ENCODE results near the gene FAM162A. TPM values are rescaled to one million over a fixed set of nuclear protein-coding genes. Genes with fewer than 3 reads are reported as not detected.

The FAM162A gene
- total and polyA plus RNA-seq, 2 donors (not counting 3 experiments of a cell fraction or from before 2014, with no cell fraction given) = 12.6 to 23.4 TPM

DNA sequence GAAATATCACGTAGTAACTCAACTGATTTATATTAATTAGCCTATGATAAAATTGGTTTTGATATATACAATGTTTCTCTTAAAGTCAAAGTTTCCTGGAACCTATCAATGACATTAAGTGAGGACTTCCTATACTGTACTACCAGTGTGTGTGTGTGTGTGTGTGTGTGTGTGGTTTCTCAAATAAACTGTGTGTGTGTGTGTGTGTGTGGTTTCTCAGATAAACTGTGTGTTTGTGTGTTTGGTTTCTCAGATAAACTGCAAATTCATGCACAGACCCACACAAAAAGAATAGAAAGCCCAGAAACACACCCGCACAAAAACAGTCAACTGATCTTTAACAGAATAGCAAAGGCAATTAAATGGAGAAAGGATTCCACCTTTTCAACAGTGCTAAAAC lies 46.4 kb downstream of the FAM162A start:
- Histone ChIP-seq H2AFZ (ENCODE audit: low read depth, low read length) (no peak overlapping the region), H3K27me3 (ENCODE audit: control insufficient read depth in 2 of 2, insufficient read depth in 2 of 2, low read length in 2 of 2) (no peaks in the 10 kb centered on the region), H3K79me2 (ENCODE audit: control insufficient read depth, insufficient read depth, low read length) (no peaks in the 10 kb centered on the region), H3K36me3 (ENCODE audit: control insufficient read depth in 2 of 2, extremely low read depth in 1 of 2, insufficient read depth in 2 of 2, low read length in 2 of 2) (peaks cover 10 to 15% of the 10 kb centered on the region in 2 experiments), H3K9me1 (replicated peaks; ENCODE audit: control insufficient read depth, extremely low read depth, insufficient read depth, low read length) (no peaks in the 10 kb centered on the region), H3K4me3 (replicated peaks in 1 of 3; ENCODE audit: insufficient read depth in 1 of 3, low read depth in 1 of 3, low read length in 3 of 3) (no peak overlapping the region), H3K9ac (replicated peaks; ENCODE audit: extremely low read depth, insufficient read depth, low read length) (no peak overlapping the region), H3K4me2 (ENCODE audit: insufficient read depth, low read length) (no peak overlapping the region), H3K4me1 (ENCODE audit: control insufficient read depth, extremely low read depth, insufficient read depth, low read length) (no peaks in the 10 kb centered on the region), H3K27ac (ENCODE audit: insufficient read depth, low read depth, low read length) (no peak overlapping the region), H4K20me1 (replicated peaks; ENCODE audit: control insufficient read depth, extremely low read depth, insufficient read depth, low read length) (no peaks in the 10 kb centered on the region), H3K9me3 (replicated peaks; ENCODE audit: control insufficient read depth, insufficient read depth, low read length) (no peaks in the 10 kb centered on the region)
- TF ChIP-seq JUN (IDR thresholded peaks at IDR 0.05; ENCODE audit: borderline replicate concordance, insufficient read depth, insufficient read length, low read depth) = no peak
- no peak for TF ChIP-seq POLR2AphosphoS5 (IDR thresholded peaks at IDR 0.05; ENCODE audit: insufficient read depth, low read depth, low read length)
- intact Hi-C loops (cut with micrococcal nuclease) = no loop called here
- DNase-seq (ENCODE audit: low read depth, low spot score) (no peak), FAIRE-seq (no peak)
- dilution Hi-C loops (cut with MboI; ENCODE audit: extremely low pct_ligation_motif_present, low sequenced_read_pairs) = no loop called here
- ChIA-PET POLR2A (no interaction called here), CTCF (interaction anchor here (1.2 kb wide), 1 partner anchor 37 kb away, joined by 6 read pairs; no protein-coding TSS in a partner anchor)
- no TSS peak for BruUV-seq (replicated peaks)

DNA sequence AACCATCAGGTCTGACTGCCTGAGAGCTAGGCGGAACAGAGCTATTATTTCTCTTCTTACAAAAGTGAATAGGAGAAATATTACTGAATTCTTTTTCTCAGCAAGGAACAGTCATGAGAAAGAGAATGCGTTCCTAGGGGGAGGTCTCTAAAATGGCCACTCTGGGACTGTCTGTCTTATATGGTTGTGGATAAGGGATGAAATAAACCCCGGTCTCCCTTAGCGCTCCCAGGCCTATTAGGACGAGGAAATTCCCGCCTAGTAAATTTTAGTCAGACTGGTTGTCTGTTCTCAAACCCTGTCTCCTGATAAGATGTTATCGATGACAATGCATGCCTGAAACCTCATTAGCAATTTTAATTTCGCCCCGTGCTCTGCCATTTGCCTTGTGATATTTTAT lies 52.0 kb downstream of the FAM162A start:
- no peaks in the 10 kb centered on the region for H3K9me3 ChIP-seq (replicated peaks; ENCODE audit: control insufficient read depth, insufficient read depth, low read length)
- no peak for FAIRE-seq
- no peak overlapping the region for H3K9ac ChIP-seq (replicated peaks; ENCODE audit: extremely low read depth, insufficient read depth, low read length)
- ChIA-PET CTCF (no interaction called here), POLR2A (no interaction called here)
- H2AFZ ChIP-seq (ENCODE audit: low read depth, low read length) = no peak overlapping the region
- no TSS peak for BruUV-seq (replicated peaks)
- peaks cover 12 to 16% of the 10 kb centered on the region in 2 experiments for H3K36me3 ChIP-seq (ENCODE audit: control insufficient read depth in 2 of 2, extremely low read depth in 1 of 2, insufficient read depth in 2 of 2, low read length in 2 of 2)
- no peak for DNase-seq (ENCODE audit: low read depth, low spot score)
- H4K20me1 ChIP-seq (replicated peaks; ENCODE audit: control insufficient read depth, extremely low read depth, insufficient read depth, low read length) = no peaks in the 10 kb centered on the region
- no peak overlapping the region for H3K4me3 ChIP-seq (replicated peaks in 1 of 3; ENCODE audit: insufficient read depth in 1 of 3, low read depth in 1 of 3, low read length in 3 of 3)
- dilution Hi-C loops (cut with MboI; ENCODE audit: extremely low pct_ligation_motif_present, low sequenced_read_pairs) = no loop called here
- H3K27ac ChIP-seq (ENCODE audit: insufficient read depth, low read depth, low read length) = no peak overlapping the region
- peaks cover 3% of the 10 kb centered on the region for H3K79me2 ChIP-seq (ENCODE audit: control insufficient read depth, insufficient read depth, low read length)
- no peaks in the 10 kb centered on the region for H3K27me3 ChIP-seq (ENCODE audit: control insufficient read depth in 2 of 2, insufficient read depth in 2 of 2, low read length in 2 of 2)
- H3K4me1 ChIP-seq (ENCODE audit: control insufficient read depth, extremely low read depth, insufficient read depth, low read length) = no peaks in the 10 kb centered on the region
- no peak overlapping the region for H3K4me2 ChIP-seq (ENCODE audit: insufficient read depth, low read length)
- intact Hi-C loops (cut with micrococcal nuclease) = no loop called here
- TF ChIP-seq MYC (IDR thresholded peaks at IDR 0.05; ENCODE audit: low read depth, low read length) = no peak
- no peak for TF ChIP-seq FOS (IDR thresholded peaks at IDR 0.05; ENCODE audit: borderline replicate concordance, insufficient read depth, low read length)
- TF ChIP-seq POLR2AphosphoS5 (IDR thresholded peaks at IDR 0.05; ENCODE audit: insufficient read depth, low read depth, low read length) = no peak
- no peak for TF ChIP-seq EZH2 (IDR thresholded peaks at IDR 0.05; ENCODE audit: borderline replicate concordance, low read depth, low read length, severe bottlenecking)
- no peak for TF ChIP-seq GATA2 (IDR thresholded peaks at IDR 0.05; ENCODE audit: insufficient read depth, insufficient read length, low read depth, low read length)
- TF ChIP-seq, protein P1, sequence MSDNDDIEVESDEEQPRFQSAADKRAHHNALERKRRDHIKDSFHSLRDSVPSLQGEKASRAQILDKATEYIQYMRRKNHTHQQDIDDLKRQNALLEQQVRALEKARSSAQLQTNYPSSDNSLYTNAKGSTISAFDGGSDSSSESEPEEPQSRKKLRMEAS (IDR thresholded peaks at IDR 0.05; ENCODE audit: insufficient read depth, insufficient read length) = no peak
- TF ChIP-seq, protein P2, sequence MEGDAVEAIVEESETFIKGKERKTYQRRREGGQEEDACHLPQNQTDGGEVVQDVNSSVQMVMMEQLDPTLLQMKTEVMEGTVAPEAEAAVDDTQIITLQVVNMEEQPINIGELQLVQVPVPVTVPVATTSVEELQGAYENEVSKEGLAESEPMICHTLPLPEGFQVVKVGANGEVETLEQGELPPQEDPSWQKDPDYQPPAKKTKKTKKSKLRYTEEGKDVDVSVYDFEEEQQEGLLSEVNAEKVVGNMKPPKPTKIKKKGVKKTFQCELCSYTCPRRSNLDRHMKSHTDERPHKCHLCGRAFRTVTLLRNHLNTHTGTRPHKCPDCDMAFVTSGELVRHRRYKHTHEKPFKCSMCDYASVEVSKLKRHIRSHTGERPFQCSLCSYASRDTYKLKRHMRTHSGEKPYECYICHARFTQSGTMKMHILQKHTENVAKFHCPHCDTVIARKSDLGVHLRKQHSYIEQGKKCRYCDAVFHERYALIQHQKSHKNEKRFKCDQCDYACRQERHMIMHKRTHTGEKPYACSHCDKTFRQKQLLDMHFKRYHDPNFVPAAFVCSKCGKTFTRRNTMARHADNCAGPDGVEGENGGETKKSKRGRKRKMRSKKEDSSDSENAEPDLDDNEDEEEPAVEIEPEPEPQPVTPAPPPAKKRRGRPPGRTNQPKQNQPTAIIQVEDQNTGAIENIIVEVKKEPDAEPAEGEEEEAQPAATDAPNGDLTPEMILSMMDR (IDR thresholded peaks at IDR 0.05; ENCODE audit: extremely low read depth in 1 of 2, insufficient read depth in 1 of 2, low read depth in 1 of 2, low read length in 2 of 2) = no peak
- no peaks in the 10 kb centered on the region for H3K9me1 ChIP-seq (replicated peaks; ENCODE audit: control insufficient read depth, extremely low read depth, insufficient read depth, low read length)

Measured in endothelial cell of umbilical vein (primary cell).